Measurements from ENCODE around the gene COL6A3.

The COL6A3 gene

DNA sequence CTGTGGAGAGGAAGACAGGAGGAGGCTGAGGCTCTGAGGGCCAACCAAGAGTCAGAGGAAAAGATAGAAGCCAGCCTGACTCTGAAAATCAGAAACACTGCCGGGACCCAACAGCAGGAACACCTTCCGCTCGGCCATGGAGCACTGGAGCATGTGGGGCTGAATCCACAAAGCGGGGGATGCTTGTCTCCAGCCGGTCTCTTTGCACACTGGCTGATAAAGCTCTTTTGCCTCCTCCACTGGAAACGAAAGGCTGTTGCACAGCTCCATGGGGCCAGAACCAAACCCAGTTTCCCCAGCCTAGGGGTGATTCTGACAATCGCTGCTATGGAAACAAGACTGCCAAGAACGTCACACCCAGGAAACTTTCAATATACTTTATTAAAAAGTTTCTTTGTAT, 90.3 kb downstream of the COL6A3 start:
- no peak overlapping the region for H3K4me3 ChIP-seq (ENCODE audit: insufficient read length, low read depth)
- no peaks in the 10 kb centered on the region for H3K9me3 ChIP-seq (ENCODE audit: insufficient read depth, low read length)
- H3K4me1 ChIP-seq (ENCODE audit: insufficient read depth, insufficient read length): peaks cover 3% of the 10 kb centered on the region
- no peak for TF ChIP-seq YY1 (IDR thresholded peaks at IDR 0.05; ENCODE audit: insufficient read depth, insufficient read length)
- TF ChIP-seq SUZ12 (IDR thresholded peaks at IDR 0.05; ENCODE audit: extremely low read depth, insufficient read depth, insufficient read length): no peak
- TF ChIP-seq ZNF274 (IDR thresholded peaks at IDR 0.05; ENCODE audit: low read depth, low read length): no peak
- H3K9ac ChIP-seq (ENCODE audit: insufficient read length, low read depth): no peak overlapping the region
- no peaks in the 10 kb centered on the region for H3K36me3 ChIP-seq (ENCODE audit: insufficient read depth, insufficient read length, low read length)
- no peak for DNase-seq (ENCODE audit: low read depth, low spot score)
- H3K27me3 ChIP-seq (ENCODE audit: insufficient read depth, insufficient read length): no peaks in the 10 kb centered on the region

DNA sequence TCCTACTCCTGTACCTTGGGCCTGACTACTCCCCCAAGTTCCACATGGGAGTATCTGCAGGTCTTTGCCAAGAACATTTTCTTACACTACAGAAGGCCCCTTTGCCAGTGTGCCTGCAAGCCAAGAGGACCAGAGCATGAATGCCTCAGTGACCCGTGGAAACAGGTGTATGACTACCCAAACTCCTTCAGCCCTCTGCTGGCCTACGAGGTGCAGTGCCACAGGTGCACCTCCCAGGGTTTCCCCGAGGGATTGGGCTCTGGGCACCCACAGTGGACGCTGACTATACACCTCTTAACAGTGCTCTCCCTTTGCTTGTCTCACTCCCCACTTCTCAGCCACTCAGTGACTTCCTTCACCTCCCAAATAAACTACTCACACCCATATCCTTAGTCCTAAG, 91.4 kb downstream of the COL6A3 start:
- H3K4me1 ChIP-seq (ENCODE audit: insufficient read depth, insufficient read length): peaks cover 3% of the 10 kb centered on the region
- no peaks in the 10 kb centered on the region for H3K27me3 ChIP-seq (ENCODE audit: insufficient read depth, insufficient read length)
- DNase-seq (ENCODE audit: low read depth, low spot score): no peak
- H3K9ac ChIP-seq (ENCODE audit: insufficient read length, low read depth): no peak overlapping the region
- H3K4me3 ChIP-seq (ENCODE audit: insufficient read length, low read depth): no peak overlapping the region
- H3K9me3 ChIP-seq (ENCODE audit: insufficient read depth, low read length): no peaks in the 10 kb centered on the region
- TF ChIP-seq ZNF274 (IDR thresholded peaks at IDR 0.05; ENCODE audit: low read depth, low read length): no peak
- no peak for TF ChIP-seq SUZ12 (IDR thresholded peaks at IDR 0.05; ENCODE audit: extremely low read depth, insufficient read depth, insufficient read length)
- TF ChIP-seq YY1 (IDR thresholded peaks at IDR 0.05; ENCODE audit: insufficient read depth, insufficient read length): no peak
- H3K36me3 ChIP-seq (ENCODE audit: insufficient read depth, insufficient read length, low read length): no peaks in the 10 kb centered on the region

DNA sequence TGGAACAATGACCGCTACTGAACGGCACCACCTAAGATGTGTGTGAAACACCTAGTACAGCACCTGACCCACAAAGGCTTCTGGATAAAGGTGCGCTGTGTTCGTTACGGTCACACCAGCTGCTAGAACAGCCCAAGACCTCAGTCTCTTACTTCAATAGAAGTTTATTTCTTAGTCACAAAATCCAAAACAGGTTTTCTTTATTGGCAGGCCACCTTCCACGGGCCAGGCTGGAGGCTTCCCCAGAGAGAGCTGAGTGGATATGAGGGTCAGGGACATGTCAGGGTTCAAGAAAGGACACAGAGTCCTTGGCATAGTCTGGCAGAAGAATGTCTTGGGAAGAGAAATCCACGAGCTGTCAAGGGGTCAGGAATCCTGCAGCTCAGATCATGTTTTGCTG, 92.2 kb downstream of the COL6A3 start:
- Histone ChIP-seq H3K9me3 (ENCODE audit: insufficient read depth, low read length) (no peaks in the 10 kb centered on the region), H3K9ac (ENCODE audit: insufficient read length, low read depth) (no peak overlapping the region), H3K36me3 (ENCODE audit: insufficient read depth, insufficient read length, low read length) (no peaks in the 10 kb centered on the region), H3K4me3 (ENCODE audit: insufficient read length, low read depth) (no peak overlapping the region), H3K4me1 (ENCODE audit: insufficient read depth, insufficient read length) (peaks cover 3% of the 10 kb centered on the region), H3K27me3 (ENCODE audit: insufficient read depth, insufficient read length) (no peaks in the 10 kb centered on the region)
- no peak for DNase-seq (ENCODE audit: low read depth, low spot score)
- TF ChIP-seq YY1 (IDR thresholded peaks at IDR 0.05; ENCODE audit: insufficient read depth, insufficient read length) (no peak), SUZ12 (IDR thresholded peaks at IDR 0.05; ENCODE audit: extremely low read depth, insufficient read depth, insufficient read length) (no peak), ZNF274 (IDR thresholded peaks at IDR 0.05; ENCODE audit: low read depth, low read length) (no peak)

DNA sequence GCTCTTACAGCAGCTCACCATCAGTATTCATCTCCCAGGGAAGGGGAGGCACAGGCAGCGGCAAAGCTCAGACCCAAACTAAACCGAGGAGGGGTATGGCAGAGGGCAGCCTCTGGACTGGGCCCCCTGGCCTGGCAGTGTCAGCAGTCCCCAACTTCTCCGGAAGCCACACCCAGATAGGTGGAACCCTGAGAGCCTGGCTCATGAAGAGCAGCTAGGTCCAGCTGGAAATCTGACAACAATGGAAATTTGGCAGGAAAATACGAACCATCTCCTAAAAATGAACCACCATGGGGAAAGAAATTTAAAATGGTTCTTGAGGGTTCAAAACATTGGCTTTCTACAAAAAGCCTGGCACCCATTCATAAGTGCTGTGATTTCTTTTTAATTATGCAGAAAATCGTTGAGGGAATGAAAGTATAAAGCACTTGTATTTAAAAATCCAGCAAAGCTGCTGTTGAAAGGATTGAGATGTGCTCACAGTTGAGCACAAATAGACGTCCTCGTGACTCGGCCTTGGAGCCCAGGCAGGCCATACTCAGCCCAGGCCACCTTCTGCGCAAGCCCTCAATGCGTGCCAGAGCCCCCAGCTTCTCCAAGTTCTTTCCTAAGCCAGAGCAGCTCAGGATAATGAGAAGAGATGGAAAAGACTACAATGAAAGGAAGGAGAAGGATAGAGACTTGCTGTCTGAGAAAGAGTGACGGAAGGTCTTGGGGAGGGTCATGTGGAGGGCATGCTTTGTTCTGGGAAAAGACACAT, 93.0 kb downstream of the COL6A3 start:
- no peaks in the 10 kb centered on the region for H3K27me3 ChIP-seq (ENCODE audit: insufficient read depth, insufficient read length)
- no peaks in the 10 kb centered on the region for H3K9me3 ChIP-seq (ENCODE audit: insufficient read depth, low read length)
- no peak overlapping the region for H3K9ac ChIP-seq (ENCODE audit: insufficient read length, low read depth)
- DNase-seq (ENCODE audit: low read depth, low spot score): no peak
- no peak overlapping the region for H3K4me3 ChIP-seq (ENCODE audit: insufficient read length, low read depth)
- no peaks in the 10 kb centered on the region for H3K36me3 ChIP-seq (ENCODE audit: insufficient read depth, insufficient read length, low read length)
- H3K4me1 ChIP-seq (ENCODE audit: insufficient read depth, insufficient read length): peaks cover 3% of the 10 kb centered on the region
- TF ChIP-seq YY1 (IDR thresholded peaks at IDR 0.05; ENCODE audit: insufficient read depth, insufficient read length): no peak
- no peak for TF ChIP-seq ZNF274 (IDR thresholded peaks at IDR 0.05; ENCODE audit: low read depth, low read length)
- no peak for TF ChIP-seq SUZ12 (IDR thresholded peaks at IDR 0.05; ENCODE audit: extremely low read depth, insufficient read depth, insufficient read length)

DNA sequence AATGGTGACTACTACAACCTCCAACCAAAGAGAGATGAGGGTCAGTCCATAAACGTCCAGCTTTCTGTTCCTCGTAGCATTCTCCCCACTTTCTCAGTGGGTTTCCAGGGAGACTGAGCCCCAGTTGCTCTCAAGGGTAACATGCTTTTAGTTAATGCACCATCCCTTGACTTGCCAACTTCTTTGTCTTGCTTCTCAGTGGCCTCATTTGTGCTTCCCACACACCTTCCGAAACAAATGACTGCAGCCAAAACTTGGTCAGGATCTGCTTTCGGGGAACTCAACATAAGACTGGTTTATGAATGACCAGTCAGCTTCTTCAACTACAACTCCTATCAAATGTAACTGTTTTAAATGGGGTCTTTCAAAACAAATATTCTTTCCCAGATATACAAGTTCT, 94.1 kb downstream of the COL6A3 start:
- no peak for TF ChIP-seq ZNF274 (IDR thresholded peaks at IDR 0.05; ENCODE audit: low read depth, low read length)
- no peak for TF ChIP-seq SUZ12 (IDR thresholded peaks at IDR 0.05; ENCODE audit: extremely low read depth, insufficient read depth, insufficient read length)
- TF ChIP-seq YY1 (IDR thresholded peaks at IDR 0.05; ENCODE audit: insufficient read depth, insufficient read length): no peak
- no peaks in the 10 kb centered on the region for H3K27me3 ChIP-seq (ENCODE audit: insufficient read depth, insufficient read length)
- H3K4me1 ChIP-seq (ENCODE audit: insufficient read depth, insufficient read length): peaks cover 6% of the 10 kb centered on the region
- H3K4me3 ChIP-seq (ENCODE audit: insufficient read length, low read depth): no peak overlapping the region
- H3K36me3 ChIP-seq (ENCODE audit: insufficient read depth, insufficient read length, low read length): no peaks in the 10 kb centered on the region
- no peaks in the 10 kb centered on the region for H3K9me3 ChIP-seq (ENCODE audit: insufficient read depth, low read length)
- no peak overlapping the region for H3K9ac ChIP-seq (ENCODE audit: insufficient read length, low read depth)
- DNase-seq (ENCODE audit: low read depth, low spot score): no peak

DNA sequence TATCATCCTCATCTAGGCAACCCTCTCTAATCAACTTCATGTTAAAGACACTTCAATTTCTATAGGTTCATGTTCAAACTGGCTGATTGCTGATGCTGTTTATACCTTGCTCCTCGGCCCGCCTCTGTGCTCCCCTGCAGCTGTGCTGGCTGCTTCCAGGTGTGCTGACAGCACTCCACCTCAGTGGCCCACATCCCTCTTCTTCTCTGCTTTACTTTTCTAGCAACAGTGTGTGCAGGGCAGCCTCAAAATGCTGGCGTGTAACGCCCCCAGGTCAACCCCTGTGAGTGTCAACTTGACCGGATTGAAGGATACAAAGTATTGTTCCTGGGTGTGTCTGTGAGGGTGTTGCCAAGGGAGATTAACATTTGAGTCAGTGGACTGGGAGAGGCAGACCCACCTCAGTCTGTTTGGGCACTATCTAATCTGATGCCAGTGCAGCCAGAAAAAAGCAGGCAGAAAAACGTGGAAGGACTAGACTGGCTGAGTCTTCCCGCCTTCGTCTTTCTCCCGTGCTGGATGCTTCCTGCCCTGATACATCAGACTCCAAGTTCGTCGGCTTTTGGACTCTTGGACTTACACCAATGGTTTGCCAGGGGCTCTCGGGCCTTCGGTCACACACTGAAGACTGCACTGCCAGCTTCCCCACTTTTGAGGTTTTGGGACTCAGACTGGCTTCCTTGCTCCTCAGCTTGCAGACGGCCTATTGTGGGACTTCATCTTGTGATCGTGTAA, 94.7 kb downstream of the COL6A3 start:
- Histone ChIP-seq H3K9me3 (ENCODE audit: insufficient read depth, low read length) (no peaks in the 10 kb centered on the region), H3K4me1 (ENCODE audit: insufficient read depth, insufficient read length) (peaks cover 5% of the 10 kb centered on the region), H3K9ac (ENCODE audit: insufficient read length, low read depth) (no peak overlapping the region), H3K4me3 (ENCODE audit: insufficient read length, low read depth) (no peak overlapping the region), H3K36me3 (ENCODE audit: insufficient read depth, insufficient read length, low read length) (no peaks in the 10 kb centered on the region), H3K27me3 (ENCODE audit: insufficient read depth, insufficient read length) (no peaks in the 10 kb centered on the region)
- TF ChIP-seq SUZ12 (IDR thresholded peaks at IDR 0.05; ENCODE audit: extremely low read depth, insufficient read depth, insufficient read length): no peak
- TF ChIP-seq YY1 (IDR thresholded peaks at IDR 0.05; ENCODE audit: insufficient read depth, insufficient read length): no peak
- no peak for DNase-seq (ENCODE audit: low read depth, low spot score)

DNA sequence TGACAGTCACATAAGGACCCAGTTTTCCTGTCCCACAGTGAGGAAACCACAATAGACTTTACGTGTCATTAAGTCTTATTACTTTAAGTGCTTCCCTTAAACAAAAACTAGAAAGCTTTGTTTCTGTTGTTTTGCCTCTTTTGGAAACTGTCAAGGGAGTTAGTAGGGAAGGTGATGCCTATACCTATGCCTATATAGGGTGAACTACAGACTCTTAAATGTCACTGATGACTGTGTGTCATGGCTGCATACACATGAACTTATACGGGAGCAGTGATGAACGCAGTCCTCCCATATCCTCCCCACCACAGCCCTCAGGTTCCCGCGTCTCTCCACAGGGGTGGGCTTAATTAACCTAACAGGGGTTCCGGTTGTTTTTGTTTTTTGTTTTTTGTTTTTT, 97.6 kb downstream of the COL6A3 start:
- peaks cover 5% of the 10 kb centered on the region for H3K4me1 ChIP-seq (ENCODE audit: insufficient read depth, insufficient read length)
- no peaks in the 10 kb centered on the region for H3K36me3 ChIP-seq (ENCODE audit: insufficient read depth, insufficient read length, low read length)
- no peak for DNase-seq (ENCODE audit: low read depth, low spot score)
- TF ChIP-seq YY1 (IDR thresholded peaks at IDR 0.05; ENCODE audit: insufficient read depth, insufficient read length): no peak
- no peak for TF ChIP-seq SUZ12 (IDR thresholded peaks at IDR 0.05; ENCODE audit: extremely low read depth, insufficient read depth, insufficient read length)
- no peak for TF ChIP-seq ZNF274 (IDR thresholded peaks at IDR 0.05; ENCODE audit: low read depth, low read length)
- H3K9ac ChIP-seq (ENCODE audit: insufficient read length, low read depth): no peak overlapping the region
- H3K4me3 ChIP-seq (ENCODE audit: insufficient read length, low read depth): no peak overlapping the region
- H3K27me3 ChIP-seq (ENCODE audit: insufficient read depth, insufficient read length): no peaks in the 10 kb centered on the region
- H3K9me3 ChIP-seq (ENCODE audit: insufficient read depth, low read length): no peaks in the 10 kb centered on the region
